HG03558 (cell line): ENCODE data around the gene LSG1.
"Not testable (repeated sequence)": the region's sequence is repeated elsewhere in the genome, so short reads cannot be mapped to it uniquely, and the experiment has no call there.

Experiments used
- ATAC-seq: cut with Tn5 transposase; IDR thresholded peaks from one replicate; pipeline ENCODE4 v1.9.1; 2021; ENCODE audit warnings: moderate number of reproducible peaks; ENCODE audit not compliant: unreplicated experiment; ENCODE audit errors: extremely low read depth

Gene LSG1

GRCh38 chr3:194622621-194623340 is 49.2 kb downstream of the LSG1 start:
- no peak for ATAC-seq

- no peak for ATAC-seq
Observed at GRCh38 chr3:194621947-194622346, 50.0 kb downstream of the LSG1 start.

- ATAC-seq = no peak
Observed at GRCh38 chr3:194620196-194620595, 51.8 kb downstream of the LSG1 start.

- no peak for ATAC-seq
Observed at GRCh38 chr3:194619741-194620140, 52.2 kb downstream of the LSG1 start.

- ATAC-seq = no peak
Observed at GRCh38 chr3:194618858-194619608, 53.0 kb downstream of the LSG1 start.

- no peak for ATAC-seq
Observed at GRCh38 chr3:194617827-194618226, 54.2 kb downstream of the LSG1 start.

- no peak for ATAC-seq
Observed at GRCh38 chr3:194617143-194617671, 54.8 kb downstream of the LSG1 start.

- no peak for ATAC-seq
Observed at GRCh38 chr3:194615226-194615625, 56.8 kb downstream of the LSG1 start.

- no peak for ATAC-seq
Observed at GRCh38 chr3:194612221-194612620, 59.8 kb downstream of the LSG1 start.

- no peak for ATAC-seq
Observed at GRCh38 chr3:194610689-194611088, 61.3 kb downstream of the LSG1 start.

GRCh38 chr3:194609601-194610000 is 62.4 kb downstream of the LSG1 start:
- ATAC-seq = no peak

GRCh38 chr3:194608981-194609380 is 63.0 kb downstream of the LSG1 start:
- ATAC-seq = no peak

GRCh38 chr3:194607592-194608389 is 64.2 kb downstream of the LSG1 start:
- no peak for ATAC-seq

- no peak for ATAC-seq
Observed at GRCh38 chr3:194606941-194607340, 65.0 kb downstream of the LSG1 start.

- ATAC-seq = no peak
Observed at GRCh38 chr3:194606163-194606562, 65.8 kb downstream of the LSG1 start.

GRCh38 chr3:194605314-194605713 is 66.7 kb downstream of the LSG1 start:
- not testable (repeated sequence) for ATAC-seq

- no peak for ATAC-seq
Observed at GRCh38 chr3:194604837-194605236, 67.2 kb downstream of the LSG1 start.

- ATAC-seq = no peak
Observed at GRCh38 chr3:194604126-194604525, 67.9 kb downstream of the LSG1 start.

GRCh38 chr3:194602669-194603171 is 69.3 kb downstream of the LSG1 start:
- ATAC-seq = no peak

- ATAC-seq = no peak
Observed at GRCh38 chr3:194598771-194599557, 73.0 kb downstream of the LSG1 start.
